Measurements from ENCODE around the gene KRTAP5-11.
"Not testable (repeated sequence)": the region's sequence is repeated elsewhere in the genome, so short reads cannot be mapped to it uniquely, and the experiment has no call there.

DNA sequence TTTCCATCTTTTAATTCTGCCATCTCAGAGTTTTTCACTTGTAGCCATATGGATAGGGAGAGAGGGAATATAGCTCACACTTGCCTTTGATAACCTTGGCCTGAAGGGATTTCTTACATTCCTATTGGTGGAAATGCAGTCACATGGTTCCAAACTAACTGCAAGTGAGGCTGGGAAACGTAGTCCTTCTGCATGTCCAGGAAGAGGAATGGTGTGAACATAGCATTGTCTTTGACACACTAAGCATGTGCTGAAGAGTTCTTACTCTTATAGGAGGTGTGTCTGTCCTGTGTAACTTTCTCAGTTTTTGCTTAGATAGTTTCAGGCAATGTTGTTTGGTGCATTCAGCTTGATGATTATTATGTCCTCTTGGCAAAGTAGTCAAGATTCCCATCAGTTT is 47.4 kb upstream of the KRTAP5-11 start:
- TF ChIP-seq, protein P1, sequence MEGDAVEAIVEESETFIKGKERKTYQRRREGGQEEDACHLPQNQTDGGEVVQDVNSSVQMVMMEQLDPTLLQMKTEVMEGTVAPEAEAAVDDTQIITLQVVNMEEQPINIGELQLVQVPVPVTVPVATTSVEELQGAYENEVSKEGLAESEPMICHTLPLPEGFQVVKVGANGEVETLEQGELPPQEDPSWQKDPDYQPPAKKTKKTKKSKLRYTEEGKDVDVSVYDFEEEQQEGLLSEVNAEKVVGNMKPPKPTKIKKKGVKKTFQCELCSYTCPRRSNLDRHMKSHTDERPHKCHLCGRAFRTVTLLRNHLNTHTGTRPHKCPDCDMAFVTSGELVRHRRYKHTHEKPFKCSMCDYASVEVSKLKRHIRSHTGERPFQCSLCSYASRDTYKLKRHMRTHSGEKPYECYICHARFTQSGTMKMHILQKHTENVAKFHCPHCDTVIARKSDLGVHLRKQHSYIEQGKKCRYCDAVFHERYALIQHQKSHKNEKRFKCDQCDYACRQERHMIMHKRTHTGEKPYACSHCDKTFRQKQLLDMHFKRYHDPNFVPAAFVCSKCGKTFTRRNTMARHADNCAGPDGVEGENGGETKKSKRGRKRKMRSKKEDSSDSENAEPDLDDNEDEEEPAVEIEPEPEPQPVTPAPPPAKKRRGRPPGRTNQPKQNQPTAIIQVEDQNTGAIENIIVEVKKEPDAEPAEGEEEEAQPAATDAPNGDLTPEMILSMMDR (IDR thresholded peaks at IDR 0.05) = not testable (repeated sequence)
- not testable (repeated sequence) for TF ChIP-seq ZFX (IDR thresholded peaks at IDR 0.05; ENCODE audit: borderline replicate concordance)

Measured in 22Rv1 (cell line).